ENCODE measurements around the gene SGIP1.

GRCh38 chr1:66493731-66494130 lies 40.2 kb upstream of the SGIP1 start:
- no peak for TF ChIP-seq CTCF (IDR thresholded peaks at IDR 0.05; ENCODE audit: low read length)
- no peak for TF ChIP-seq EZH2 (IDR thresholded peaks at IDR 0.05; ENCODE audit: borderline replicate concordance, low read length)
